AML-193 (cell line): ENCODE data around the gene OBP2B.

Experiments
- DNase-seq, 2 experiments: peaks; one replicate each; lab custom pipeline; 2025; lab: John Stamatoyannopoulos, UW

Gene OBP2B

DNA sequence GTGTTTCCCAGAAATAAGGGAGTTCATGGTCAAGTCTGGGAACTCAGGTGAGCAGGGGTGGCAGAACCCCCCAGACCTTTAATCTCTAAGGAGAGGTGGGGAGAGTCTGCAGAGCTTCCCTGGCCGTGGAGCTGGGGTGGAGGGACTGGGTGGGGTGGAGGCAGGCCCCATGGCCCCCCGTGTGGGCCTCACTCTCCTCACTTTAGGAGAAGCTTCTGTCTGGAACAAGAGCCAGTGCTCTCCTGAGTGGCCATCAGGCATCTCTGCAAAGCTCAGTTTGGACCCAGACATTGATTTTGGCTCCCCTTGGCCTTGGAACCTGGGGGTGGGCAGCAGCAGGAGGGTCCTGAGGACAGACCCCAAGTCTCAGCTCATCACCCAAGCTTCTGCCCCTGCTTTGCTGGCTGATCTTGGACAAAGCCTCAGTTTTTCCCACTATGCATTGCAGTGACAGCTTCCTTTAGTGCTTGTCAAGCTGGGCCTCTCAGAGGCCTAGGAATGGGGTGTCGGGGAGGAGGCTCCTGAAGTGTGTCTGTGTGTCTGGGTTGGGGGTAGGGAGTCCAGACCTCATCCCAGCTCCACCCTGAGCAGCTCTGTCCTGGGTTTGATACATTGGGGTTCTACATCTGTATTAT is 41.8 kb downstream of the OBP2B start:
- no peak for DNase-seq

DNA sequence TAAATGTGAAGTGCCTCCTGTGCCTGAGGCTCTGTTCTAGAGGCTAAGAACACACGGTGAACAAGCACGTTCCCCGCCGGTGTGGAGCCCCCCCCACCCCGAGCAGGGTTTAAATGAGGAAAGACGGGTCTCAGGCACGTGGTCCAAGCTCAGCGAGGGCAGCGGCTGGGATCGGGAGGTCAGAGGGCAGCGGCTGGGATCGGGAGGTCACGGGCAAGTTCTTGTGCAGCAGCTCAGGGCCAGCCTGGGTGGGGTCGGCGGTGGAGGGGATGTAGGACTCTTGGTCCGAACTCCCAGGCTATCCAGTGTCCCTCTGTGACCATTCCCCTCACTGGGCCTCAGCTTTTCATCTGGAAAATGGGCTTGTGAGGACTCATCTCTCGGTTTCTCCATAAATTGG is 42.7 kb downstream of the OBP2B start:
- no peak for DNase-seq

DNA sequence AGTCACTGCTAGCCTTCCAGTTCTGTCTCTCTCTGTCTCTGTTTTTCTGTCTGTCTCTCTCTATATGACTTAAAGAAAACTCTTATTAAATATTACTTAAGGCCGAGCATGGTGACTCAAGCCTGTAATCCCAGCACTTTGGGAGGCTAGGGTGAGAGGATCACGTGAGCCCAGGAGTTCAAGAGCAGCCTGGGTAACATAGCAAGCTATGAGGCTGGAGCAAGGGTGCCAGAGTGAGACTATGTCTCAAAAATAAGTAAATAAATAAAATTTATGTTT is 43.7 kb downstream of the OBP2B start:
- DNase-seq, result no peak

DNA sequence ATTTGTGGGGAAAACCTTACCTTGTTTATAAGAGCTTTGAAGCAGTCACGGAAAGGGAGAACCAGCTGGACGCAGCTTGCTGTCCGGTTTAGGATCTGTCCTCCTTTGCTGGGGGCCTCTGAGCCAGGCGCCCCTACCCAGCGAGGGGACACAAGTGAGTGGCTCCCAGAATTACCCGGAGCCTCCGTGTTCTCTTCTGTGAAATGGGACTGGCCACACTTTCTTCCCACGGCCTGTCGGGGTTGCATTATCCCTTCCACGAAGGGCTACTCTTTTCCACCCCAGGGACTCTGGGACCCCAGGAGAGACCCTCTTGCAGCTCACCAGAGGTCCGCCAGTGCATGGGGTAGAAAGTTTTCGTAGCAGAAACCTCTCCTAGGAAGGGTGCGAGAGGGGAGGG is 44.9 kb downstream of the OBP2B start:
- DNase-seq, result no peak

DNA sequence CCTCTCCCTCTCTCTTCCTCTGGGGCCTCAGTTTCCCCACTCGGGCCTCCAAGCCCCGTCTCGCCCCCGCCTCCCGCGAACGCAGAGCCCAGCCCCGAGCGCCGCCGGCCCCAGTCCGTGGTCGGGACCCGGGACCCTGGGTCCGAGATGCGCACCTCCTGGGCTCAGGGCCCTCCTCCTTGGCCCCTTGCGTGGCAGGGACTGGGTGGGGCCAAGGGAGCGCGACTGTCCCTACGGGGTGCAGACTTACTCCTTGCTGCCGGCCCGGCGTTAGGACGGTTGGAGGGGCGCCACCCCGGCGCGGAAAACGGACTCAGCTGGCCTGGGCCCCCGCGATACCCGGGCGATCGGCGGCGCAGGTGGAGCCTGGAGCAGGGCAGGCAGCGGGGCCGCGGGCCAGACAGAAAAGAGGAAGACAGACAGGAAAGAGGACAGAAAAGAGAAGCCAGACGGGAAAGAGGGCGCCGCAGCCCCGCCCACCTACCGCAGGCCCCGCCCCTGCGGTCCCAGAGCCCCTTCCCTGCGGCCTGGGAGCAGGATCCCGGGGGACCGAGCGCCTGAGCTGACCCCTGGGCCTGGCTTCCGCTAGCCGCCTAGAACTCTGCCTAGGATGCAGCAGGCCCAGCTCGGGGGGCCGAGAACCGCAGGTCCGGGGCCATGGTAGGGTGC is 45.4 kb downstream of the OBP2B start, which contains the start of gene GBGT1:
GBGT1 (minus strand) TSS at position 411 of the 669 bp plus-strand sequence. CDS start 1,502 bp downstream, outside the sequence.
- peak; percentile 66 to 68 for DNase-seq

DNA sequence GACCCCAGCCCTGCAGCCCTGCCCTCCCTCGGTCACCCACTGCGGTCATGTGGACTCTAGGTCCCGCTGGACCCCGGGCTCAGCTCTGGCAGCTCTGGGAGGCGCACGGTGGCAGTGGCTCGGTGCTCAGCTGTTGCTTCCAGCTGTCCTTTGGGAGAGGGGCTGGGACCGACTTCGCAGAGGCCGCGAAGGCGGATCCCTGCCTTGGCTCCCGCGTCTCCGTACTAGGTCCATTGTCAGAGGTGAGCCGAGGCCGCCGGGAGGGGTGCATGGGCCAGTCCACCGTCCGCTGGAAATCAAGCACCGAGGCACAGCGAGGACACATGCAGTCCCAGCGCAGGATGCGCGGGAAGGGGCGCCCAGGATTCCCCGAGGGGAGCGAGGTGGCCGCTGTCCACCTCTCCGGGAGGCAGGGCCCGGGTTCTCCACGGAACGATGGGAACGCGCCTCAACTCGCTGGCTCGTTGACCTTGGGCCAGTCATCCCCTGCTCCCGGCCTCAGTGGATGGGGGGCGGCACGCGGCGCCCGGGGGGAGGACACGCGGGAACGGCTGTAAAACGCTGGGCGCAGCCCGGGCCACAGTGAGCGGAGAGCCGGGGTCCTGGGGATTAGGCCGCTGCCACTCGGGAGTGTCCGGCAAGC is 46.1 kb downstream of the OBP2B start:
- no peak for DNase-seq

DNA sequence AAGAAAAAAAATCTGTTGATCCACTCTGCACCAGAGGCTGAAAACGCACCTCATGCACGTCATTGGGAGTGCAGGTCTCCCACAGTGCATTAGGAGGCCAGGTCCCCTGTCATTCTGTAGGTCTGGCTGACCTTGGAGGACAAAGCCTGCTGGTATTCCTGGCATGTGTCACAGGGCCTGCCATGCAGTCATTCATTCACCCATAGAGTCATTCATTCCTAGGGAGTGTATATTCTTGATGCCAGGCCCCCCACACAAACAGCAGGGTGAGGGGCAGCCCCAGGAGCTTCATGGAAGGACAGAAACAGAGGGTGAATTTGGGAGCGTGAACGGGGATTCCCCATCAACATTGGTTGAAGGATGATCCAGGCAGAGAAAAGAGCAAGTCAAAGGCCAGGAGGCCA is 47.5 kb downstream of the OBP2B start:
- no peak for DNase-seq

DNA sequence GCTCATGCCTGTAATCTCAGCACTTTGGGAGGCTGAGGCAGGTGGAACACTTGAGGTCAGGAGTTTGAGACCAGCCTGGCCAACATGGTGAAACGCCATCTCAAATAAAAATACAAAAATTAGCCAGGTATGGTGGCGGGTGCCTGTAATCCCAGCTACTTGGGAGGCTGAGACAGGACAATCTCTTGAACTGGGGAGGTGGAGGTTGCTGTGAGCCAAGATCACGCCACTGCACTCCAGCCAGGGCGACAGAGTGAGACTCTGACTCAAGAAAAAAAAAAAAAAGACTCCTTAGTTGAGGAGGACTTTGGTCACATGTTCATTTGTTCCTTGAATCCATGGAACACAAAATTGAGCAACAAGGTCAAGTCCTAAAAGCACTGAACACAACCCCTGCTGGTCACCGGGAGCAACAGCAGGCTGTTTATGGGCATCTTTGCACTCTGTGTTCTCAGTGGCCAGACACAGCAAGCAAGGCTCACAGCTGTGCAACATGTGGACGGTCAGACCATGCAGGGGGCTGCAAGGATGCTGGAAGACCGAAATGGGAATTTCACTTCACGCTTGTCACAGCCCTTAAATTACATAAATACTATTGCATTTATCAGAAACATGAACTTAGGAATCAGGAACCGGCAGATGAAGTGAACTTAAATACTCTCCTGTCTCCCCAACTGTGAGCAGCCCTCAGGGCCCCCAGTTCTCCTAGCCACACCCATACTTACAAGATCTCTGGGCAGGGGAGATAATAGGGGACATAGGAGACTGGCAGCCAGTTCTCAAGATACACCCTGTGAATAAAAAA is 48.1 kb downstream of the OBP2B start:
- DNase-seq, result peak; percentile 81 to 82

DNA sequence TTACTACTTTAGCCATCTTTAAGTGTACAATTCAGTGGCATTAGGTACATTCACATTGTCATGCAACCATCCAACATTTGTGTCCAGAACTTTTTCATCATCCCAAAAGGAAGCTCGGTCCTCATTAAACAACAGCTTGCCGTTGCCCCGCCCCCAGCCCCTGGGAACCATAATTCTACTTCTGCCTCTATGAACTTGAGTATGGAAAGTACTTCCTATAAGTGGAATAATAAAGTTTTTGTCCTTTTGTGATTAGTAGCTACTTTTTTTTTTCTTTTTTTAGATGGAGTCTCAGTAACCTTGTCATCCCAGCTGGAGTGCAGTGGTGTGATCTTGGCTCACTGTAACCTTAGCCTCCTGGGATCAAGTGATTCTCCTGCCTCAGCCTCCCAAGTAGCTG is 50.4 kb downstream of the OBP2B start:
- no peak for DNase-seq
